EL (cell line): ENCODE data around the gene MVP.
A peak's percentile ranks its signal among the peaks of the same experiment; 100 is the strongest.
"Not testable (repeated sequence)": the region's sequence is repeated elsewhere in the genome, so short reads cannot be mapped to it uniquely, and the experiment has no call there.

Experiments used
- DNase-seq: peaks from one replicate; pipeline ENCODE4 v3.0.0-alpha.2; 2016

The MVP gene

GRCh38 chr16:29844575-29845331 lies 24.5 kb downstream of the MVP start:
- no peak for DNase-seq

- DNase-seq = no peak
Observed at GRCh38 chr16:29845656-29846055, 25.4 kb downstream of the MVP start.

GRCh38 chr16:29848420-29849297 lies 28.4 kb downstream of the MVP start:
- peak; percentile 64 for DNase-seq

- no peak for DNase-seq
Observed at GRCh38 chr16:29849505-29849904, 29.2 kb downstream of the MVP start.

GRCh38 chr16:29850998-29851397 lies 30.7 kb downstream of the MVP start:
- no peak for DNase-seq

GRCh38 chr16:29852654-29853053 lies 32.4 kb downstream of the MVP start:
- no peak for DNase-seq

- no peak for DNase-seq
Observed at GRCh38 chr16:29854520-29855100, 34.3 kb downstream of the MVP start.

- peak; percentile 75 for DNase-seq
Observed at GRCh38 chr16:29857133-29857760, 37.0 kb downstream of the MVP start.

GRCh38 chr16:29858149-29858849 lies 38.0 kb downstream of the MVP start:
- DNase-seq = no peak

GRCh38 chr16:29858974-29859373 lies 38.7 kb downstream of the MVP start:
- no peak for DNase-seq

- no peak for DNase-seq
Observed at GRCh38 chr16:29860218-29860617, 40.0 kb downstream of the MVP start.

GRCh38 chr16:29862383-29862883 lies 42.2 kb downstream of the MVP start:
- DNase-seq = peak; percentile 28

- peak; percentile 95 for DNase-seq
Observed at GRCh38 chr16:29862884-29863668, 42.8 kb downstream of the MVP start, which contains the start of gene CDIPT. Gene CDIPT (minus strand): TSS chr16:29863226. CDS start chr16:29862857, 369 bp downstream.

- no peak for DNase-seq
Observed at GRCh38 chr16:29863669-29863984, 43.4 kb downstream of the MVP start.

GRCh38 chr16:29864205-29864604 lies 43.9 kb downstream of the MVP start:
- no peak for DNase-seq

- no peak for DNase-seq
Observed at GRCh38 chr16:29868396-29869009, 48.2 kb downstream of the MVP start.

- DNase-seq = not testable (repeated sequence)
Observed at GRCh38 chr16:29869067-29869466, 48.8 kb downstream of the MVP start.

- DNase-seq = no peak
Observed at GRCh38 chr16:29871822-29872546, 51.7 kb downstream of the MVP start.

GRCh38 chr16:29873319-29873718 lies 53.1 kb downstream of the MVP start:
- no peak for DNase-seq

- no peak for DNase-seq
Observed at GRCh38 chr16:29875206-29875605, 54.9 kb downstream of the MVP start.
